Stomach (tissue), 9 donors: Measurements from ENCODE around the gene DDX11. TPM values are rescaled to one million over a fixed set of nuclear protein-coding genes. Genes with fewer than 3 reads are reported as not detected.

Experiments used
- DNase-seq, 2 donors: peaks; one replicate each; pipeline versions ENCODE4 v3.0.0 to v3.0.0-alpha.2; 2013 to 2019
- H3K27ac ChIP-seq, 5 donors: fragments of 200-600 bp in 4 of 5; sonication (generic) in 4 of 5; one replicate each; pipeline ENCODE4 v1.5.1; 2013 to 2019; ENCODE audit warnings: mild to moderate bottlenecking in 1 of 5, moderate library complexity in 1 of 5
- H3K27me3 ChIP-seq, 3 donors: fragments of 200-600 bp; sonication (generic); one replicate each; pipeline ENCODE4 v1.5.1; 2017 to 2019; ENCODE audit warnings: mixed run types in 1 of 3
- H3K36me3 ChIP-seq, 4 donors: fragments of 200-600 bp; sonication (generic); 1 replicate in 3 of 4; 2 replicates in 1 of 4; pipeline ENCODE4 v1.5.1; 2016 to 2019
- H3K4me1 ChIP-seq, 4 donors: fragments of 200-600 bp; sonication (generic); one replicate each; pipeline ENCODE4 v1.5.1; 2016 to 2019
- H3K4me3 ChIP-seq, 4 donors: fragments of 200-600 bp; sonication (generic) in 3 of 4; one replicate each; pipeline ENCODE4 v1.5.1; 2016 to 2019; ENCODE audit warnings: mild to moderate bottlenecking in 1 of 4
- H3K9me3 ChIP-seq, 4 donors: fragments of 200-600 bp; sonication (generic); one replicate each; pipeline ENCODE4 v1.5.1; 2016 to 2019
- EP300 ChIP-seq: sonication (generic); formaldehyde crosslinking; IDR thresholded peaks from one replicate; pipeline ENCODE4 v1.6.1; 2017; ENCODE audit warnings: antibody characterized with exemption
- POLR2A ChIP-seq, 4 donors: fragments of 450-650 bp; IDR thresholded peaks; one replicate each; pipeline ENCODE4 v1.6.1; 2016; ENCODE audit warnings: antibody characterized with exemption in 4 of 4, control low read depth in 2 of 4, mild to moderate bottlenecking in 1 of 4, moderate library complexity in 1 of 4
- POLR2AphosphoS5 ChIP-seq, 3 donors: sonication (generic); formaldehyde crosslinking; IDR thresholded peaks; one replicate each; pipeline ENCODE4 v1.6.1; 2016; ENCODE audit warnings: antibody characterized with exemption in 3 of 3
- WGBS, 5 donors: extraction: QIAGEN DNeasy Blood & Tissue Kit in 3 of 5; methylation state at CpG; one replicate each; pipeline versions ENCODE4 v1.1.5 to v1.1.7; 2013 to 2018; 5-methylcytosine and 5-hydroxymethylcytosine counted together
- intact Hi-C: fragments of 100-400 bp; cut with DNase I; formaldehyde crosslinking; loops from one replicate; pipeline ENCODE4 v1.15.1; 2023; ENCODE audit warnings: low total_unique reads
- polyA plus RNA-seq, 3 donors: library from polyadenylated mRNA; stranded (reverse); fragments of 200-250 nt; gene quantifications; one replicate each; pipeline ENCODE4 v1.2.3, GENCODE V29; 2013
- total RNA-seq, 5 donors: library from RNA; depleted of rRNA; stranded (reverse); fragments of >200 nt; gene quantifications; one replicate each; pipeline versions ENCODE4 v1.1.0 to v1.2.3, GENCODE V29; 2014 to 2016
- TF ChIP-seq, protein P1 (sequence below), 7 experiments: fragments of 450-650 bp in 4 of 7; fragments of 200-600 bp in 3 of 7; sonication (generic) in 3 of 7; IDR thresholded peaks; one replicate each; pipeline ENCODE4 v1.5.1; 2016 to 2019; ENCODE audit warnings: antibody characterized with exemption in 7 of 7, control low read depth in 2 of 7, mild to moderate bottlenecking in 1 of 7
- donor health status: healthy with polysubstance abuse.
- donor health status: Bipolar disorder and iron deficiency.
- donor health status: healthy.

Gene DDX11
- total and polyA plus RNA-seq, 8 donors = 9.1 to 104 (median 23.5) TPM

DNA sequence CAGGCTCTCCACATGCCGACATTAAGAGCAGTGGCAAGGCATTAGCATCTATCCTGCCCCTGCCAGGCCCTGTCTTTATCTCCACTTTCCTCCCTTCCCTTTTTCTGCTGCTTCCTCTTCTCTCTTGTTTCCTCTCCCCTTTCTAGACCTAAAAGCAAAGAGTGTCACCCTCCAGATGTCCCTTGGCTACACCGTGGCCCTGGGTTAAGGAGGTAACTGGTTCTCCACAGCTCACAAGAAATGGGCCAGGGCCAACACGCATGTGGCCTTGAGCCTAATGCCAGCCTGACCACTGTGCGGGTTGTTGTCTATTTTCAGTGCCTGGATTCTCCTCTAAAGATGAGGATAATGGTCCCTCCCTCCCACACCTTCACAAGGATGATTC is 41.7 kb upstream of the DDX11 start:
- no peak overlapping the region for H3K27ac ChIP-seq
- no peaks in the 10 kb centered on the region for H3K4me1 ChIP-seq
- H3K9me3 ChIP-seq = no peaks in the 10 kb centered on the region
- WGBS, 5 donors = 81 to 91% (median 85%) methylated on average over 4 of the region's 4 CpGs
- no peaks in the 10 kb centered on the region for H3K27me3 ChIP-seq
- DNase-seq = no peak
- H3K4me3 ChIP-seq = no peak overlapping the region
- H3K36me3 ChIP-seq = no peaks in the 10 kb centered on the region
- intact Hi-C loops = no loop called here
- TF ChIP-seq EP300 (no peak), POLR2AphosphoS5 (IDR thresholded peaks at IDR 0.05) (no peak), POLR2A (IDR thresholded peaks at IDR 0.05) (no peak)
- TF ChIP-seq, protein P1, sequence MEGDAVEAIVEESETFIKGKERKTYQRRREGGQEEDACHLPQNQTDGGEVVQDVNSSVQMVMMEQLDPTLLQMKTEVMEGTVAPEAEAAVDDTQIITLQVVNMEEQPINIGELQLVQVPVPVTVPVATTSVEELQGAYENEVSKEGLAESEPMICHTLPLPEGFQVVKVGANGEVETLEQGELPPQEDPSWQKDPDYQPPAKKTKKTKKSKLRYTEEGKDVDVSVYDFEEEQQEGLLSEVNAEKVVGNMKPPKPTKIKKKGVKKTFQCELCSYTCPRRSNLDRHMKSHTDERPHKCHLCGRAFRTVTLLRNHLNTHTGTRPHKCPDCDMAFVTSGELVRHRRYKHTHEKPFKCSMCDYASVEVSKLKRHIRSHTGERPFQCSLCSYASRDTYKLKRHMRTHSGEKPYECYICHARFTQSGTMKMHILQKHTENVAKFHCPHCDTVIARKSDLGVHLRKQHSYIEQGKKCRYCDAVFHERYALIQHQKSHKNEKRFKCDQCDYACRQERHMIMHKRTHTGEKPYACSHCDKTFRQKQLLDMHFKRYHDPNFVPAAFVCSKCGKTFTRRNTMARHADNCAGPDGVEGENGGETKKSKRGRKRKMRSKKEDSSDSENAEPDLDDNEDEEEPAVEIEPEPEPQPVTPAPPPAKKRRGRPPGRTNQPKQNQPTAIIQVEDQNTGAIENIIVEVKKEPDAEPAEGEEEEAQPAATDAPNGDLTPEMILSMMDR (IDR thresholded peaks at IDR 0.05) = no peak

DNA sequence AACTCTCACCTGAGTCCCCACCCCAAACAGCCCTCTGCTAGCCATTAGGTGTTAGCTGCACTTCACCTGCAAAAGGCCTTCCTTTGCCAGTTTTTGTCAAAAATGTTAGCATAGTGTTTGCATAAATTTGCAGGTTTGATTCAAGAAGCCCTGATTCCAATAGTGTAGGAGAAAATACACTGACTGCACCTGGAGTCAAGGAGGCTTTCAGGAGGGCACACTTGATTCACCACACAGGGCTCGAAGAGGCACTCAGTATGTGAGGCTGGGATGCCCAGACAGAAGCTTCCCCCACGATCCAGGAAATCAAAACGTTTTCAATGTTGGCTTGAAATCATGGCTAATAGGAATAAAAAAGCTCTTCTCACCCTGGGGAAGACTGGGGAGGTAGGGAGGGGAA is 40.5 kb upstream of the DDX11 start:
- Histone ChIP-seq H3K36me3 (no peaks in the 10 kb centered on the region), H3K4me3 (no peak overlapping the region), H3K4me1 (no peaks in the 10 kb centered on the region), H3K27ac (no peak overlapping the region), H3K27me3 (no peaks in the 10 kb centered on the region), H3K9me3 (no peaks in the 10 kb centered on the region)
- 47 to 74% (median 69%) methylated on average over 3 of the region's 3 CpGs for WGBS, 5 donors
- intact Hi-C loops = no loop called here
- TF ChIP-seq POLR2AphosphoS5 (IDR thresholded peaks at IDR 0.05) (no peak), EP300 (no peak), POLR2A (IDR thresholded peaks at IDR 0.05) (no peak)
- TF ChIP-seq, protein P1 (IDR thresholded peaks at IDR 0.05) = no peak
- DNase-seq = no peak

DNA sequence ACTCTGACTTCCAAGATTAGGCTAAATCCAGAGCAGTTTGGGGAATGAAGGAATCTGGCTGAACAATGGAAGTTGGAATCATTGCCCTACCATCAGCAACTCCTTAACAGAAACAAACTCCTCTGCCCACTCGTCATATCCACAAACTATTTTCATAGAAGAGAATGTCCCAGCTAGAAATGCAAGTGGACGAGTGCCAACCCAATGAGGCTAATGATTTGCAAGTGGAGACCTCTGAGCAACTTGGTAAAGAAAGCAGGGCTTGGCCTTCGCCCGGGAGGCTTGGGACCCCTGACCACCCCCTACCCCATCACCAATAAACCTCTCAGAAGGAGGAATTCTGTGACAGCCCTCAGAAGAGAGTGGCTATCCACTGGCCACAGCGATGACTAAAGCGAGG is 40.0 kb upstream of the DDX11 start:
- no peak for TF ChIP-seq POLR2A (IDR thresholded peaks at IDR 0.05)
- no peak for TF ChIP-seq POLR2AphosphoS5 (IDR thresholded peaks at IDR 0.05)
- TF ChIP-seq, protein P1 (IDR thresholded peaks at IDR 0.05) = no peak
- no peak for TF ChIP-seq EP300
- DNase-seq = no peak
- H3K27me3 ChIP-seq = no peaks in the 10 kb centered on the region
- H3K27ac ChIP-seq = no peak overlapping the region
- H3K4me3 ChIP-seq = no peak overlapping the region
- H3K4me1 ChIP-seq = no peaks in the 10 kb centered on the region
- 78 to 91% (median 86%) methylated on average over 6 of the region's 6 CpGs for WGBS, 5 donors
- no peaks in the 10 kb centered on the region for H3K36me3 ChIP-seq
- no peaks in the 10 kb centered on the region for H3K9me3 ChIP-seq
- intact Hi-C loops = no loop called here

DNA sequence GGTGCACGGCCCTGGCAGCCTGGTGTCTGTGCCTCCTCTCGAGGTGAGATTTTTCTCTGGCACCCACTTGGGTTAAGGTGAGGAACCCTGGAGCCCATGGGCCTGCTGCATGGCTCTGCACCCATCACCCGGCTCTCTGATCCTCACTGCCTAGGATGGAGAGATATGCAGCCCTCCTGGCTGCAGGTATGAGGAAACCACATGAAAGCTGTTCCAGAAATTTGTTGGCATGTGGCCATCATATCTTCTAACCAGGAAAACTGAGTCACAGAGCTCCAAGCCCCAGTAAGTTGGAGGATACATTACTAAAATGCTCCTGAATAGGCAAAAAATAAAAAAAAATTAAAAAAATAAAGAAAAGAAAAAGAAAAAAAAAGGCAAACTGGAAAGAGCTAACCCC is 39.3 kb upstream of the DDX11 start:
- Histone ChIP-seq H3K4me3 (no peak overlapping the region), H3K4me1 (no peaks in the 10 kb centered on the region), H3K9me3 (no peaks in the 10 kb centered on the region), H3K36me3 (no peaks in the 10 kb centered on the region), H3K27ac (no peak overlapping the region), H3K27me3 (no peaks in the 10 kb centered on the region)
- TF ChIP-seq EP300 = no peak
- no peak for TF ChIP-seq POLR2AphosphoS5 (IDR thresholded peaks at IDR 0.05)
- TF ChIP-seq, protein P1 (IDR thresholded peaks at IDR 0.05) = no peak
- TF ChIP-seq POLR2A (IDR thresholded peaks at IDR 0.05) = no peak
- 64 to 80% (median 72%) methylated on average over 2 to 3 of the region's 3 CpGs for whole genome bisulfite sequencing, 5 donors
- DNase-seq = no peak
- intact Hi-C loops = no loop called here
